Chondrocyte (in vitro differentiated cells): ENCODE results near the gene NINJ2. TPM values are rescaled to one million over a fixed set of nuclear protein-coding genes. Genes with fewer than 3 reads are reported as not detected.

ENCODE experiments used
- DNase-seq: peaks from one replicate; pipeline ENCODE4 v3.0.0; 2021; ENCODE audit warnings: mixed read lengths, low spot score
- H3K27ac Mint-ChIP-seq: one replicate; pipeline ENCODE4 v1.8.0; 2021; ENCODE audit warnings: mild to moderate bottlenecking, moderate library complexity, mixed read lengths; ENCODE audit not compliant: unreplicated experiment
- H3K27me3 Mint-ChIP-seq: 2 replicates; pipeline ENCODE4 v1.8.0; 2021; ENCODE audit warnings: low read depth, mixed read lengths
- H3K36me3 Mint-ChIP-seq: 2 replicates; pipeline ENCODE4 v1.8.0; 2021; ENCODE audit warnings: low read depth, mixed read lengths
- H3K4me1 Mint-ChIP-seq: 2 replicates; pipeline ENCODE4 v1.8.0; 2021; ENCODE audit warnings: low read depth, mild to moderate bottlenecking, mixed read lengths
- H3K4me3 Mint-ChIP-seq: one replicate; pipeline ENCODE4 v1.8.0; 2021; ENCODE audit warnings: mild to moderate bottlenecking, moderate library complexity, mixed read lengths; ENCODE audit not compliant: unreplicated experiment
- H3K9me3 Mint-ChIP-seq: 2 replicates; pipeline ENCODE4 v1.8.0; 2021; ENCODE audit warnings: low read depth, mixed read lengths
- CTCF ChIP-seq: fragments of 200-600 bp; sonication (generic); IDR thresholded peaks from 2 replicates; pipeline ENCODE4 v1.5.0; 2021; ENCODE audit warnings: antibody characterized with exemption, mild to moderate bottlenecking, moderate library complexity
- total RNA-seq: library from RNA; stranded (reverse); gene quantifications from 3 replicates; pipeline ENCODE4 v1.2.1, GENCODE V29; 2021

Gene NINJ2
- total RNA-seq, 1 donor from 2014 or later, result 2.1 TPM

GRCh38 chr12:681568-682256, 18.5 kb upstream of the NINJ2 start:
- no peaks in the 10 kb centered on the region for H3K9me3 Mint-ChIP-seq
- H3K4me3 Mint-ChIP-seq, result no peak overlapping the region
- H3K4me1 Mint-ChIP-seq, result peaks cover 9% of the 10 kb centered on the region
- H3K36me3 Mint-ChIP-seq, result no peaks in the 10 kb centered on the region
- TF ChIP-seq CTCF, result no peak
- H3K27me3 Mint-ChIP-seq, result no peaks in the 10 kb centered on the region
- DNase-seq, result no peak
- H3K27ac Mint-ChIP-seq, result no peak overlapping the region

DNA sequence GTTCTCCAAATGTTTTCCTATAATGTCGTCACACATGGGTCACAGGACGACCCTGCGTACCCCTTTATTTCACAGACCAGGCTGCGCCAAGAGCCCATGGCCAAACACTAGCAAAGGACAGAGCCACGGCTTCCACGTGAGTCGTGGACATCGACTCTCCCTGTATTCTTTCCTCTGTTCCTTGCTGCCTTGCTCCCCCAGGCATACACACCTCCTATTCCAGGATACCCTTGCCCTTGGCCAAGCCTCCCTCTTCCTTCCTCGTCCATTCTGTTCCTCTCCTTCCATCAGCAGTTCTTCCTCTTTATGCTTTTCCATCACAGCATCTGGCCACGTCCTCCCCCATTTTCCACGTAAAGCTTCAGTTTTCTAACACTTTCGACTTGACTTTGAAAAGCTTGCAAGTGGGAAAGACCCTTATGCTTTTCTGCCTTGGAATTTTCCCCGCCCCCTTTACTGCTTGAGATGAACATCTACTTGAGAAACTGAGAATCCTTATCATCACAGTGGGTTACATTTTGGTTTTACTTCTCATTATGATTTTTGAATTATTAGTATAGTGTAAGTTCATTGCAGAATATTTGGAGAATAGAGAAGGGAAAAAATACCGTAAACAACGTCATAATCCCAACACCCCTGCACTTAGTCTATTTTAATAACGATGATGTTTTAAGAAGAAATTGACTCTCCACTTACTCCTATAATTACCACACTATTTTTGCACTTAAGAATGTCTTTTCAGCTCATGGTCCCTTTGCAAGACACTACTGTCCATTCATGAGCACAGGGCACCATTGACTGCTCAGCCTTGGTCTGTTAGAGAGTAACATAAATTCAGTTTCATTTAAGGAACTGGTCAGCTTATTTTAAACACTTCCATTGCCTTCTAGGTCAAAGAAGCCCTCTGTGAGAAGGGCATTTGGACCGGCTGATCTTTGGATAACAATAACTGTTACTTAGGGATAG, 15.8 kb upstream of the NINJ2 start:
- Mint-ChIP-seq H3K4me3 (no peak overlapping the region), H3K27ac (no peak overlapping the region), H3K27me3 (no peaks in the 10 kb centered on the region), H3K9me3 (no peaks in the 10 kb centered on the region), H3K4me1 (no peaks in the 10 kb centered on the region), H3K36me3 (no peaks in the 10 kb centered on the region)
- DNase-seq, result no peak
- TF ChIP-seq CTCF, result no peak

DNA sequence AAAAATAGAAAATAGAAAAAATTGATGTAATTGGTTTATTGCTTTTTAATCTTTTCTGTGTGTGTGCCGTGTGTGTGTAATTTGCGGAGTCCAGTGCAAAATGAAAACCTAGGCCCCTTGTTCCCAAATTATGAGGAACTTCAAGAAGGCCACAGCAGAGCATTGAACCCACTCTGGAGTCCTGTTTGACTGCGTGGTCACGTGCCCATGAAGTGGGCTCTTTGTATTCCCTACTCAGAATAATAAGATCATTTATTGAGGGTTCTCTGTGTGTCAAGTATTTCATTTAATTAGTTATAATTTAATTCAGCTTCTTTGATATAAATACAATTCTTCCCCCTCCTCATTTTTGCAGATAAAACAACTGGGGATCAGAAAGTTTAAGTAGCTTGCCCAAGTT, 12.3 kb upstream of the NINJ2 start:
- no peak for TF ChIP-seq CTCF
- no peaks in the 10 kb centered on the region for H3K9me3 Mint-ChIP-seq
- no peak for DNase-seq
- no peaks in the 10 kb centered on the region for H3K4me1 Mint-ChIP-seq
- H3K36me3 Mint-ChIP-seq, result peaks cover 1% of the 10 kb centered on the region
- peaks cover 5% of the 10 kb centered on the region for H3K27me3 Mint-ChIP-seq
- H3K4me3 Mint-ChIP-seq, result no peak overlapping the region
- no peak overlapping the region for H3K27ac Mint-ChIP-seq

- Mint-ChIP-seq H3K4me1 (no peaks in the 10 kb centered on the region), H3K4me3 (no peak overlapping the region), H3K9me3 (no peaks in the 10 kb centered on the region), H3K36me3 (peaks cover 1% of the 10 kb centered on the region), H3K27me3 (peaks cover 5% of the 10 kb centered on the region), H3K27ac (no peak overlapping the region)
- TF ChIP-seq CTCF, result no peak
- no peak for DNase-seq
Measured at GRCh38 chr12:674272-674781, 11.1 kb upstream of the NINJ2 start.

- Mint-ChIP-seq H3K4me1 (no peaks in the 10 kb centered on the region), H3K27me3 (peaks cover 5% of the 10 kb centered on the region), H3K27ac (no peak overlapping the region), H3K4me3 (no peak overlapping the region), H3K36me3 (peaks cover 1% of the 10 kb centered on the region), H3K9me3 (no peaks in the 10 kb centered on the region)
- DNase-seq, result no peak
- TF ChIP-seq CTCF, result no peak
Measured at GRCh38 chr12:673849-674248, 10.6 kb upstream of the NINJ2 start.
